ENCODE measurements around the gene ADD2. TPM values are rescaled to one million over a fixed set of nuclear protein-coding genes. Genes with fewer than 3 reads are reported as not detected.
A peak's percentile ranks its signal among the peaks of the same experiment; 100 is the strongest.

Gene ADD2
- total and polyA plus RNA-seq, 2 experiments from 2014 or later = 4.7 to 40.0 TPM

DNA sequence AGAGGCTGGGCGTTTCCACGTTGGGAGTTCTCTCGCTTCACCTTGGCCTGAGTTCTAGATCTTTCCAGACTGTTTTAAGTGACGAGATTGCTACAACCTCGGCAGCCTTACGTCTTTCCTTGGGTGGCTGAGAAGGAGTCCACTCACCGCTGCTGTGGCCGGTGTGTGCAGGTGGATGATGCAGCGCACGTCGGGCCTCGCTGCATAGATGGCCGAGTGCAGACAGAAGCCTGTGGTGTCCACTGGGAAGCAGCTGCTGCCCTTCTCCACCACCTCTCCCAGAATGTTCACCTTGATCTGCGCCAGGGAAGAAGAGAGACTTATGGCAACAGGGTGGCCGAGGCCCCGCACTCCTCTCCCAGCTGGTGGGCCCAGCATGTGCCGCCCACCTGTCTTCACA lies 75.7 kb downstream of the ADD2 start:
- peaks cover 3% of the 10 kb centered on the region for H3K4me1 ChIP-seq (ENCODE audit: low read depth)
- DNase-seq (ENCODE audit: low read depth in 1 of 2, low spot score in 1 of 2) = no peak
- no peaks in the 10 kb centered on the region for H3K27me3 ChIP-seq
- H3K4me3 ChIP-seq = no peak overlapping the region
- TF ChIP-seq, protein P1, sequence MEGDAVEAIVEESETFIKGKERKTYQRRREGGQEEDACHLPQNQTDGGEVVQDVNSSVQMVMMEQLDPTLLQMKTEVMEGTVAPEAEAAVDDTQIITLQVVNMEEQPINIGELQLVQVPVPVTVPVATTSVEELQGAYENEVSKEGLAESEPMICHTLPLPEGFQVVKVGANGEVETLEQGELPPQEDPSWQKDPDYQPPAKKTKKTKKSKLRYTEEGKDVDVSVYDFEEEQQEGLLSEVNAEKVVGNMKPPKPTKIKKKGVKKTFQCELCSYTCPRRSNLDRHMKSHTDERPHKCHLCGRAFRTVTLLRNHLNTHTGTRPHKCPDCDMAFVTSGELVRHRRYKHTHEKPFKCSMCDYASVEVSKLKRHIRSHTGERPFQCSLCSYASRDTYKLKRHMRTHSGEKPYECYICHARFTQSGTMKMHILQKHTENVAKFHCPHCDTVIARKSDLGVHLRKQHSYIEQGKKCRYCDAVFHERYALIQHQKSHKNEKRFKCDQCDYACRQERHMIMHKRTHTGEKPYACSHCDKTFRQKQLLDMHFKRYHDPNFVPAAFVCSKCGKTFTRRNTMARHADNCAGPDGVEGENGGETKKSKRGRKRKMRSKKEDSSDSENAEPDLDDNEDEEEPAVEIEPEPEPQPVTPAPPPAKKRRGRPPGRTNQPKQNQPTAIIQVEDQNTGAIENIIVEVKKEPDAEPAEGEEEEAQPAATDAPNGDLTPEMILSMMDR (IDR thresholded peaks at IDR 0.05; ENCODE audit: low read depth, low read length) = no peak
- H3K27ac ChIP-seq = no peak overlapping the region
- H3K9me3 ChIP-seq (ENCODE audit: low read depth) = no peaks in the 10 kb centered on the region
- no peaks in the 10 kb centered on the region for H3K36me3 ChIP-seq

DNA sequence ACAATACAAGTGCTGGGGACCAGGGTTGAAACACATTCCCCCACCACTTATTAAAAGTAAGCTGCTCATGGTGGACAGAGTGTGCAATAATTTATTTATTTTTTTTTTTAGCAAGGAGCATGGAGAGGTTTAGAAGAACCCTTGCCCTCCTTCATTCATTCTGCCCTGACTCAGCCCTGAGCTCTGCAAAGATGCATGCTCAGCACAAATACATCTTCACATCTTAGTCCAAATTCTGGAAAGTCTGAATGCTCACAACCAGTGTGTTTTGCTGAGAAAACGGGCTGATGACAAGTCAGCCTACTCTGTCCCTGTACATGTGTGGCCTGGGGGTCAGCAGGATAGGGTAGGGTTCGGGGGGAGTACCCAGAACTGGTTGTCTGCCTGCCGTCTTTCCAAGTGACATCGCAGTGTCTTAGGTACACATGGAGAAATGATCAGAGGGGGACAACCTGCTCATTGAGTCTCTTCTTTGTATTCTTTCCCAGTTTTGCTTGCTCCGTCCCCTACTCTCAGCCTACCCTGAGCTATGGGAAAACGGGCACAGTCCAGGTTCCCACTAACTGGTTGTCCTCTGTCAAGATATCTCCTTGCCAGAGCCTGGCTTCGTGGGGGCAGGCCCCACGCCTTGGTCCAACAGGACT lies 76.4 kb downstream of the ADD2 start:
- DNase-seq (ENCODE audit: low read depth in 1 of 2, low spot score in 1 of 2) = no peak
- H3K9me3 ChIP-seq (ENCODE audit: low read depth) = no peaks in the 10 kb centered on the region
- no peak overlapping the region for H3K4me3 ChIP-seq
- H3K27me3 ChIP-seq = no peaks in the 10 kb centered on the region
- TF ChIP-seq, protein P1 (IDR thresholded peaks at IDR 0.05; ENCODE audit: low read depth, low read length) = no peak
- H3K4me1 ChIP-seq (ENCODE audit: low read depth) = peaks cover 9% of the 10 kb centered on the region
- H3K27ac ChIP-seq = no peak overlapping the region
- no peaks in the 10 kb centered on the region for H3K36me3 ChIP-seq

DNA sequence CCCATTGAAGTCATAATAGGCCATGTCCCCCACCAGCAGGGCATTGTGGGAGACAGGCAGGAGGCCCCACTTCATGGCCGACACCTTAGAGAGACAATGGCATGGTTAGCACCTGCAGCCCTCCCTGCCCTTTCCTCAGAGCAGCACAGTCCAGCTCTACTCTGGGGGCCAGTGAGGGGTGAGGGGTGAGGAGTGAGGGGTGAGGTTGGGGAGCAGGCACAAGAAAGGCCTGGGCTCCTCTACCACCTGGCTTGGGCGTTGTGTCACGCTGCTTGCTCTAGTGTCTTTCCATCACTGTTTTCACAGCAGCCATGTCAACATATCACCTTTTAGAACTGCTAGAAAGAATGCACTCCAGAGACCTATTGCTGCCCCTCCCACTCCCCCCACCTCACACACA lies 77.2 kb downstream of the ADD2 start:
- H3K4me1 ChIP-seq (ENCODE audit: low read depth) = peaks cover 17% of the 10 kb centered on the region
- TF ChIP-seq, protein P1 (IDR thresholded peaks at IDR 0.05; ENCODE audit: low read depth, low read length) = no peak
- DNase-seq (ENCODE audit: low read depth in 1 of 2, low spot score in 1 of 2) = no peak
- H3K27me3 ChIP-seq = no peaks in the 10 kb centered on the region
- H3K9me3 ChIP-seq (ENCODE audit: low read depth) = no peaks in the 10 kb centered on the region
- H3K4me3 ChIP-seq = no peak overlapping the region
- no peaks in the 10 kb centered on the region for H3K36me3 ChIP-seq
- no peak overlapping the region for H3K27ac ChIP-seq

DNA sequence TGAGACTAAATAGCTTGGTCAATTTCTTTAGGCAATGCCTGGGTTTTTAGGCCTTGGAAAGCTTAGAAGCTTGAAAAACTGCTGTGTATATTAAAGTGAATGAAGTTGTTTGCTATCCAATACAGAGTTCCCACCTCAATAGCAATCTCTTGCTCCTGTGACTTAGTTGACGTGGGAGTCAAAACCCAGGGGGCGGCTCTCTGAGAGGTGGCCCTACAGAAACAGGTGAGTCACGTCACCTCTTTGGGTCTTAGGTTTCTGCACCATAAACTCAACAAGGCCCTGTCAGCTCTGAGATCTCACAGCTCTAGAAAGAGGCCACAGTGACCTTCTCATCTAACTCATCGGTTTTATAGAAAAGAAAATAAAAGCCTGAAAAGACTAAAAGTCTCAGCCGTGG lies 79.6 kb downstream of the ADD2 start:
- Histone ChIP-seq H3K27me3 (no peaks in the 10 kb centered on the region), H3K4me3 (no peak overlapping the region), H3K4me1 (ENCODE audit: low read depth) (peaks cover 19% of the 10 kb centered on the region), H3K36me3 (no peaks in the 10 kb centered on the region), H3K27ac (no peak overlapping the region), H3K9me3 (ENCODE audit: low read depth) (no peaks in the 10 kb centered on the region)
- no peak for DNase-seq (ENCODE audit: low read depth in 1 of 2, low spot score in 1 of 2)
- TF ChIP-seq, protein P1 (IDR thresholded peaks at IDR 0.05; ENCODE audit: low read depth, low read length) = no peak

DNA sequence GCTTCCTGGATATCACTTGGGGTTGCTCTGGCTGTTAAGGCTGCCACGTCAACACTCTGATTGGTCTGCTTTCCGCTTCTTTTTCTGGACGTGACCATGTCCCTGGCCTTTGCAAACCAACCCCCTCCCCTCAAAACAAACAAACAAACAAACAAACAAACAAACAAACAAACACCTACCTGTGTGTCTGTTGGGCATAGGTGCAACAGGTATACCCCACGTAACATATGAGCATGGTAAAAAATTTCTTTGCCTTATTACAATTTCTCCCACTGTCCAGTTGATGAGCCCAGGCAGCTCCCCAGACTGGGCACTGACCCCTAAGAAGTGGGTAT lies 80.6 kb downstream of the ADD2 start:
- H3K27ac ChIP-seq = peak overlapping the region; percentile 81
- H3K4me3 ChIP-seq = no peak overlapping the region
- H3K36me3 ChIP-seq = no peaks in the 10 kb centered on the region
- TF ChIP-seq, protein P1 (IDR thresholded peaks at IDR 0.05; ENCODE audit: low read depth, low read length) = no peak
- H3K9me3 ChIP-seq (ENCODE audit: low read depth) = no peaks in the 10 kb centered on the region
- peaks cover 19% of the 10 kb centered on the region for H3K4me1 ChIP-seq (ENCODE audit: low read depth)
- H3K27me3 ChIP-seq = no peaks in the 10 kb centered on the region
- DNase-seq (ENCODE audit: low read depth in 1 of 2, low spot score in 1 of 2) = no peak

All from cardiac muscle cell (in vitro differentiated cells and primary cell).